HCT116 (cell line): ENCODE data around the gene PHLDA1. TPM values are rescaled to one million over a fixed set of nuclear protein-coding genes. Genes with fewer than 3 reads are reported as not detected.

ENCODE experiments used
- ATAC-seq: fragments of 200-7000 bp; cut with Tn5 transposase; 2 replicates; pipeline ENCODE4 v1.9.1; 2020; ENCODE audit warnings: mild to moderate bottlenecking, moderate library complexity
- BruUV-seq: library from RNA; stranded (reverse); fragments of 400-500 nt; replicated peaks from 2 replicates; lab custom pipeline; 2021; lab: Mats Ljungman, UMichigan
- CTCF ChIA-PET: fragments of 300-600 bp; sonication (Branson Sonifier 250); formaldehyde crosslinking; loops from one replicate; lab custom pipeline; 2021; ENCODE audit warnings: antibody characterized with exemption; lab: Charles Lee
- POLR2A ChIA-PET: fragments of 300-600, 350-600 bp; sonication (Branson Sonifier 250); formaldehyde crosslinking; loops from one replicate; lab custom pipeline; 2021; ENCODE audit warnings: antibody characterized with exemption; lab: Charles Lee
- RAD21 ChIA-PET, 2 experiments: fragments of 300-600 bp; sonication (Branson Sonifier 250); formaldehyde crosslinking; loops; one replicate each; lab custom pipeline; 2023; ENCODE audit warnings: low total read pairs in 2 of 2; ENCODE audit not compliant: uncharacterized antibody in 2 of 2, unreplicated experiment in 2 of 2, low non-redundant PET in 1 of 2; lab: Charles Lee
- DNase-seq: peaks from one replicate; pipeline ENCODE4 v3.0.0-alpha.2; 2010; ENCODE audit warnings: low read depth, low spot score
- H2AFZ ChIP-seq: fragments of 200-600 bp; shearing (Covaris generic), sonication (generic); 2 replicates; pipeline ENCODE4 v1.6.1; 2017; ENCODE audit warnings: low read depth, mixed run types, mixed read lengths, antibody characterized with exemption, low read length; ENCODE audit not compliant: poor library complexity, severe bottlenecking
- H3K27ac ChIP-seq: 2 replicates; pipeline ENCODE4 v1.5.1; 2012; ENCODE audit warnings: low read depth, low read length
- H3K27me3 ChIP-seq: fragments of 200-600 bp; sonication (generic); 2 replicates; pipeline ENCODE4 v1.6.1; 2016; ENCODE audit warnings: mixed run types, low read length, mixed read lengths; ENCODE audit not compliant: insufficient read depth
- H3K36me3 ChIP-seq, 2 experiments: fragments of 200-500 bp in 1 of 2; fragments of 200-600 bp in 1 of 2; sonication (Bioruptor generic) in 1 of 2; sonication (generic) in 1 of 2; 2 replicates each; pipeline versions ENCODE4 v1.5.1 to v1.6.1; 2014 to 2016; ENCODE audit warnings: low read length in 2 of 2, inconsistent platforms in 1 of 2, mixed read lengths in 1 of 2, mixed run types in 1 of 2; ENCODE audit not compliant: insufficient read depth in 2 of 2, control insufficient read depth in 1 of 2
- H3K4me1 ChIP-seq, 2 experiments: fragments of 200-600 bp in 1 of 2; sonication (generic) in 1 of 2; 2 replicates each; pipeline versions ENCODE4 v1.5.1 to v1.6.1; 2012 to 2017; ENCODE audit warnings: low read length in 2 of 2, inconsistent platforms in 1 of 2, mild to moderate bottlenecking in 1 of 2, mixed read lengths in 1 of 2, mixed run types in 1 of 2, moderate library complexity in 1 of 2; ENCODE audit not compliant: insufficient read depth in 2 of 2, control insufficient read depth in 1 of 2
- H3K4me2 ChIP-seq: fragments of 200-600 bp; sonication (generic); 2 replicates; pipeline ENCODE4 v1.6.1; 2017; ENCODE audit warnings: mixed run types, low read length, mixed read lengths
- H3K4me3 ChIP-seq, 2 experiments: fragments of 200-600 bp in 1 of 2; sonication (generic) in 1 of 2; replicated peaks in 1 of 2; 2 replicates each; pipeline ENCODE4 v1.5.1; 2011 to 2016; ENCODE audit warnings: low read length in 2 of 2, control low read depth in 1 of 2, low read depth in 1 of 2, mild to moderate bottlenecking in 1 of 2, mixed read lengths in 1 of 2, mixed run types in 1 of 2
- H3K79me2 ChIP-seq: fragments of 200-600 bp; sonication (generic); 2 replicates; pipeline ENCODE4 v1.6.1; 2017; ENCODE audit warnings: mild to moderate bottlenecking, mixed run types, low read length, moderate library complexity, mixed read lengths; ENCODE audit not compliant: insufficient read depth
- H3K9ac ChIP-seq: fragments of 200-600 bp; sonication (generic); 2 replicates; pipeline ENCODE4 v1.6.1; 2016; ENCODE audit warnings: low read length, mixed read lengths
- H3K9me2 ChIP-seq: fragments of 200-600 bp; sonication (generic), shearing (Covaris generic); 2 replicates; pipeline ENCODE4 v1.6.1; 2017; ENCODE audit warnings: mixed run types, mild to moderate bottlenecking, moderate library complexity; ENCODE audit not compliant: insufficient read depth
- H3K9me3 ChIP-seq, 2 experiments: fragments of 200-500 bp in 1 of 2; fragments of 200-600 bp in 1 of 2; sonication (Bioruptor generic) in 1 of 2; sonication (generic) in 1 of 2; 2 replicates each; pipeline ENCODE4 v1.6.1; 2014 to 2017; ENCODE audit warnings: low read length in 2 of 2, mixed read lengths in 2 of 2, inconsistent platforms in 1 of 2, low read depth in 1 of 2, mild to moderate bottlenecking in 1 of 2, mixed run types in 1 of 2, moderate library complexity in 1 of 2; ENCODE audit not compliant: control insufficient read depth in 1 of 2, insufficient read depth in 1 of 2
- H4K20me1 ChIP-seq: fragments of 200-600 bp; sonication (generic), shearing (Covaris generic); 2 replicates; pipeline ENCODE4 v1.6.1; 2017; ENCODE audit warnings: mixed run types, mild to moderate bottlenecking, moderate library complexity; ENCODE audit not compliant: insufficient read depth
- JUND ChIP-seq: IDR thresholded peaks from 2 replicates; pipeline ENCODE4 v1.6.1; 2012
- POLR2A ChIP-seq: IDR thresholded peaks from 2 replicates; pipeline ENCODE4 v1.7.0; 2011; ENCODE audit warnings: borderline replicate concordance; ENCODE audit not compliant: insufficient read depth, insufficient read length; ENCODE audit errors: extremely low read depth
- POLR2AphosphoS5 ChIP-seq: IDR thresholded peaks from 2 replicates; pipeline ENCODE4 v1.6.1; 2011; ENCODE audit warnings: mild to moderate bottlenecking, low read depth, low read length, moderate library complexity
- SP1 ChIP-seq: IDR thresholded peaks from 2 replicates; pipeline ENCODE4 v1.6.1; 2012; ENCODE audit warnings: low read depth
- intact Hi-C: fragments of 100-400 bp; cut with micrococcal nuclease; formaldehyde crosslinking; loops from 2 replicates; pipeline ENCODE4 v1.10.0; 2022
- total RNA-seq: library from RNA; stranded (reverse); gene quantifications from one replicate; pipeline ENCODE4 v1.2.1, GENCODE V29; 2021; ENCODE audit not compliant: unreplicated experiment

Gene PHLDA1
- total RNA-seq, 1 experiment from 2014 or later: 231 TPM

GRCh38 chr12:75982979-75983660, 48.5 kb downstream of the PHLDA1 start (continued):
- peak; percentile 68; the same call in 1 of the 2 replicates for TF ChIP-seq POLR2AphosphoS5
- TF ChIP-seq, all 23 proteins: peak for 4

- H2AFZ ChIP-seq: no peak overlapping the region
Measured at GRCh38 chr12:75982169-75982564, 49.4 kb downstream of the PHLDA1 start.

More at GRCh38 chr12:75982169-75982564, 49.4 kb downstream of the PHLDA1 start:
- Histone ChIP-seq H3K9ac (peak overlapping the region; percentile 60), H3K27me3 (no peaks in the 10 kb centered on the region), H3K27ac (peak overlapping the region; percentile 98), H3K9me2 (no peaks in the 10 kb centered on the region), H3K36me3 (no peaks in the 10 kb centered on the region), H3K9me3 (no peaks in the 10 kb centered on the region), H4K20me1 (no peaks in the 10 kb centered on the region), H3K4me2 (peak overlapping the region; percentile 57), H3K4me1 (peaks cover 79 to 93% of the 10 kb centered on the region in 2 experiments), H3K79me2 (peaks cover 11% of the 10 kb centered on the region; the same call in 1 of the 2 replicates), H3K4me3 (no peak overlapping the region)
- ChIA-PET POLR2A (interaction anchor here (1.0 to 3.6 kb wide), 3 partner anchors 37 to 119 kb away, joined by 3 to 23 read pairs (median 4); no protein-coding TSS in a partner anchor), CTCF (no interaction called here), RAD21 (interaction anchor here in 1 of 2 experiments (0.7 kb wide), 1 partner anchor 43 kb away, joined by 3 read pairs; no protein-coding TSS in a partner anchor)
- no TSS peak for BruUV-seq
- TF ChIP-seq SP1: peak; percentile 38; the same call in 1 of the 2 replicates
- TF ChIP-seq POLR2A: no peak
- 0 out of 2 replicates have a peak, but pooled peaks have one; percentile 9 for TF ChIP-seq JUND
- TF ChIP-seq POLR2AphosphoS5: peak; percentile 61
- intact Hi-C loops: no loop called here
- DNase-seq (peak; percentile 42), ATAC-seq (peak; percentile 14; the same call in 1 of the 2 replicates)
